HG03108 (cell line): ENCODE results near the gene MZB1.
"Not testable (repeated sequence)": the region's sequence is repeated elsewhere in the genome, so short reads cannot be mapped to it uniquely, and the experiment has no call there.

Experiments
- ATAC-seq: cut with Tn5 transposase; IDR thresholded peaks from one replicate; pipeline ENCODE4 v1.9.1; 2021; ENCODE audit warnings: moderate library complexity; ENCODE audit not compliant: unreplicated experiment

The MZB1 gene

DNA sequence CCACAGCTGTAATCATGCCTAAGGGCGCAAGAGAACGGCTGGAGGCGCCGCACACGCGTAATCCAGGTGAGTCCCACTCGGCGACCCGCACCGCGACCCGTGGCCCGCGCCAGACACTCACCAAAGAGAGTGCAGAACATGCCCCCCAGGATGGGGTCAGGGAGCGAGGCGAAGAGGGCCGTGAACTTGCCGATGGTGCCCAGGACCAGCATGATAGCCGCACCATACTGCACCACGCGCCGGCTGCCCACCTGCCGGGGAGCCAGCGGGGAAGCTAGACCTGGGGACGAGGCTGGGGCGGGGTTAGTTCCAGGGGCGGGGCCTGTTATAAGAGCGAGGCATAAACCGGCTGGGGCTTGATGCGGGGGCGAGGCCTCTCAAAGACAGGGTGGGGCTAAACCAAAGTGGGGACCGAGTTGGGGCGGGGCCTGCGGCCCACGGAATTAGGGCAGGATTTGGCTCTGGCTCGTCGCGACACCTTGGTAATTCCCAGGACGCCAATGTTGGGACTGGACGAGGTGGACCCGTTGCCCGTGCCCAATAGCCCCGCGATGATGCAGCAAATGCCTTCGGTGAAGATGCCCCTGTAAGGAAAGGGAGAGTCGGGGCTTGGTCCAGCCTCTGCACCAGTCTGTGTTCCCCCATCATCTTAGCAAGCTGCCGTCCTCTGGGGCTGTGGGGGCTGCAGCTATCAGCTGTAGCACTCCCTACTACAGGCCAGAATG is 11.4 kb downstream of the MZB1 start:
- no peak for ATAC-seq

DNA sequence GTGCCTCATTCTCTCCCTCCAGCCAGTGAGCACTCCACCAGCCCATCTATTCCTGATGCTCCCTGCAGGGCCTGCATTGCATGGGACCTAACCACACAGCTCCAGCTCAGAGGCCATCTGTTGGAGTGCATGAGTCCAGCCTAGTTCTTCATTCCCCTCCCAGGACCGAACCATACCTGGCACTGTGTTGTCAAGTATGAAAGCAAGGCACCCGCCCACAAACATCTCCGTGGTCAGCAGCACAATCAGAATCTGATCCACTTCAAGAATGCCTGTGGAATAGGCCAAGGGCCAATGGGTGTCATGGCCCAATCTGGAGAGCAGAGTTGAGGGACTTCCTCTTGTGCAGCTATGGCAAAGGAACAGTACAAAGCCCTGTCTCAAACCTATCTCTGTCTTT is 12.5 kb downstream of the MZB1 start:
- ATAC-seq = no peak

GRCh38 chr5:139376364-139376763 is 13.3 kb downstream of the MZB1 start:
- no peak for ATAC-seq

GRCh38 chr5:139374909-139375308 is 14.8 kb downstream of the MZB1 start:
- ATAC-seq = no peak

GRCh38 chr5:139371482-139372435 is 18.0 kb downstream of the MZB1 start:
- ATAC-seq = no peak

DNA sequence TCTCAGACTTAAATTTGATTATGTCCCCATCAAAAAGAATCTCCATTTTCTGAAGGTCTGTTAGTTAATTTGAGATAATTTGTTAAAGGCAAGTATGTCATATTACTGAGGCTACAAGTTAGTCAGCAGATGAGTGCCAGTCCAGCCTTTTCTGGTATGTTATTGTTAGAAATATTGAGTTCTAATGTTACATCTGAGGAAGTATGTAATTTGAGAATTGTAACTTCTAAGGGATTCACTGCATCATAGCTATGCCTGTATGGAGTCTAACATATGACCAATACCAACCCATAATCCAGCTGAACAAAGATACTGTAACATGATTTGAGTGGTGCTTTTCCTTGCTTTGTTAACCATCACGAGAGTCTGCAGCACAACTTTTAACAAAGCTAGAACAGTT is 20.5 kb downstream of the MZB1 start:
- ATAC-seq = no peak

- ATAC-seq = no peak
Measured at GRCh38 chr5:139368613-139369012, 21.1 kb downstream of the MZB1 start.

DNA sequence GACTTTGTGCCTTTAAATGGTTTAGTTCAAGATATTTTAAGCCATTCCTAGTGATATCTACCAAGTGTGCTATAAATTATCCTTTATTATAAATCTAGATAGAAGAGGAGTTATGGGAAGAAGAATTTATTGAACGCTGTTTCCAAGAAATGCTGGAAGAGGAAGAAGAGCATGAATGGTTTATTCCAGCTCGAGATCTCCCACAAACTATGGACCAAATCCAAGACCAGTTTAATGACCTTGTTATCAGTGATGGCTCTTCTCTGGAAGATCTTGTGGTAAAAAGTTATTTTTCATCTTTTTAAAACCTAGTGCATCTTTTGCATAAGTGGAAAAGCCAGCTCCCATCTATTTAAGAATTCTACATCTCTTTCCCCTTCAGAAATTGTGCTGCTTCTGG is 25.2 kb downstream of the MZB1 start:
- no peak for ATAC-seq

GRCh38 chr5:139363937-139364336 is 25.8 kb downstream of the MZB1 start:
- ATAC-seq = no peak

GRCh38 chr5:139361835-139362429 is 27.8 kb downstream of the MZB1 start:
- ATAC-seq = no peak

GRCh38 chr5:139360384-139360783 is 29.3 kb downstream of the MZB1 start:
- ATAC-seq = no peak

GRCh38 chr5:139358064-139358463 is 31.6 kb downstream of the MZB1 start:
- no peak for ATAC-seq

- not testable (repeated sequence) for ATAC-seq
Measured at GRCh38 chr5:139355900-139356299, 33.8 kb downstream of the MZB1 start.

GRCh38 chr5:139354186-139354585 is 35.5 kb downstream of the MZB1 start:
- ATAC-seq = no peak

- ATAC-seq = not testable (repeated sequence)
Measured at GRCh38 chr5:139347863-139348262, 41.9 kb downstream of the MZB1 start.

- ATAC-seq = not testable (repeated sequence)
Measured at GRCh38 chr5:139345442-139345841, 44.3 kb downstream of the MZB1 start.

GRCh38 chr5:139344177-139344576 is 45.5 kb downstream of the MZB1 start:
- ATAC-seq = no peak

DNA sequence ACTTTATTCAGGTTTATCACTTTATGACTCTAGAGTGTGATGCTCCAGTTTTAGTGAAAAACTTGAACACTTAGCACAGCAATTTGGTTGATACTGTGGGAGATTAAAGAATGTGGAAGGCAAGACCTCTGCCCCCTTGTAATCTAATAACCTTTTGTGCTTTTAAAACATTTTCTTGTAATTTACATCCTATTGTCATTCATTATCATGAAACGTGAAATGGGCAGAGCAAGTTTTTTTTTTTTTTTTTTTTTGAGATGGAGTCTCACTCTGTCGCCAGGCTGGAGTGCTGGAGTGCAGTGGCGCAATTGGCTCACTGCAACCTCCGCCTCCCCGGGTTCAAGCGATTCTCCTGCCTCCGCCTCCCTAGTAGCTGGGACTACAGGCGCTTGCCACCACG is 46.2 kb downstream of the MZB1 start:
- no peak for ATAC-seq

DNA sequence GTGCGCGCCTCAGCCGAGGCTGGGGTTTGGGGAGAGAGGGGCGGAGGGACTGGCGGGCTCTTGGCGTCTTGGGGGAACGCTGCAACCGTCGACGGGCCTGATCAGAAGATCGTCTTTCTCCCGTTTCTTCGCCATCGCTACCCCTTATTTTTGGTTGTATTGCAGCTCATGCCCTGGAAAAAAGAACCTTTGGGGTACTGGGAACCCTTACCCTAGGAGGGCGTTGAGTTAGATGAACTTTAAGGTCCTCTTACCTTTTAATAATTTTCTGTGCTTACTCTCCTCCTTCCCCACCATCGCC is 47.3 kb downstream of the MZB1 start:
- ATAC-seq = peak; percentile 46

- ATAC-seq = peak; percentile 95
Measured at GRCh38 chr5:139341689-139342422, 47.9 kb downstream of the MZB1 start, which contains the start of gene PAIP2. TSS of gene PAIP2 (plus strand) at chr5:139341854. CDS start at chr5:139363785, 21,931 bp downstream.

DNA sequence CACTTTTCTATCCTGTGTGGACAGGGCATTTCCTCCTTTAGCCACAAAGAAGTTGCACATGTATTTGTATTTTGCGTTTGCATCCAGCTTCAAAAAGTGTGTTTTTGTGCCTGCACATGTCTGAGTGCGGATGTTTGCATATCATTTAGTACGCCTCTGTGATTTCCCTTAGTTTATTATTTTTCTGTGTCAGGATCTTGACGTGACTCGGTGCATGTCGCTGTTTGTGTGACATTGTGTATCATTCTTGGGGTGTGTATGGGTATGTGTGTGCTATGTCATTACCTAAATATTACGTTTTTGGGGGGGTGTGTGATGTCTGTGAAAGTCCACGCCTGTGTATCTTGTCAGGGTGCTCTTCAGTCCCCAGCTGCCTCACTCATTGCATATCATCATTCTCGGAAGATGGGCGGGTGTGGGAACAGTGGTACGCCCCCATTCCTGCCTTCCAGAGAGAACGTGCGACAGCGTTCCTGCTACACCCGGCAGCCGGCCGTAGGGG is 48.5 kb downstream of the MZB1 start:
- no peak for ATAC-seq
